HUES6 (cell line): Measurements from ENCODE around the gene ABCA10.

Experiments
- H3K27ac ChIP-seq: 2 replicates; pipeline ENCODE4 v1.7.0; 2013; ENCODE audit warnings: low read depth, mild to moderate bottlenecking, low read length, inconsistent platforms
- H3K27me3 ChIP-seq: 2 replicates; pipeline ENCODE4 v1.6.1; 2013; ENCODE audit warnings: low read length; ENCODE audit not compliant: control insufficient read depth, insufficient read depth
- H3K36me3 ChIP-seq: 2 replicates; pipeline ENCODE4 v1.6.1; 2013; ENCODE audit warnings: low read length; ENCODE audit not compliant: control insufficient read depth, insufficient read depth
- H3K4me1 ChIP-seq: 2 replicates; pipeline ENCODE4 v1.6.1; 2013; ENCODE audit warnings: low read length; ENCODE audit not compliant: control insufficient read depth, insufficient read depth
- H3K4me3 ChIP-seq: 2 replicates; pipeline ENCODE4 v1.5.1; 2013; ENCODE audit warnings: low read depth, low read length
- H3K9ac ChIP-seq: one replicate; pipeline ENCODE4 v1.6.1; 2013; ENCODE audit warnings: mild to moderate bottlenecking, low read length
- H3K9me3 ChIP-seq: 2 replicates; pipeline ENCODE4 v1.6.1; 2013; ENCODE audit warnings: low read depth, low read length; ENCODE audit not compliant: control insufficient read depth, insufficient read depth

Gene ABCA10

DNA sequence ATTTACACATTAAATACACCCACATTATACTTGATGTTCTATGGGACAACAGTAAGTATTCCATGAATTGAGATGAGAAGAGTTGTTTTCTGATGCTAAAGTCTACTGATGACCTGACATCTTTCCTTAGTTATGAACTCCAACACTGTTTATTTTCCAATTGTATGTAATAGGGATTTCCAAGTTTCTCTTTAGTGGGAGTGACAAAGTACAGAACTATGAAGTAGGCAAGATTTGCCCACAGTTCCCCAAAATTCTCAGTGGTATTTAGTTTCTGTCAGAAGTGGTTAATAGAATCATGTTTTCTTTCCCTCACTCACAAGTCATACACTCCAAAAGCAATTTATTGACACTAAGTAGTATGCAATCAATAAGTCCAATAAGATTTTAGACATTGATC, 64.4 kb downstream of the ABCA10 start:
- Histone ChIP-seq H3K27me3 (no peaks in the 10 kb centered on the region), H3K27ac (no peak overlapping the region), H3K9me3 (no peaks in the 10 kb centered on the region), H3K36me3 (no peaks in the 10 kb centered on the region), H3K9ac (no peak overlapping the region), H3K4me1 (no peaks in the 10 kb centered on the region), H3K4me3 (no peak overlapping the region)

- Histone ChIP-seq H3K4me1 (no peaks in the 10 kb centered on the region), H3K27me3 (no peaks in the 10 kb centered on the region), H3K36me3 (no peaks in the 10 kb centered on the region), H3K9ac (no peak overlapping the region), H3K4me3 (no peak overlapping the region), H3K9me3 (no peaks in the 10 kb centered on the region), H3K27ac (no peak overlapping the region)
Measured at GRCh38 chr17:69159418-69159817, 69.2 kb downstream of the ABCA10 start.

- H3K27me3 ChIP-seq = no peaks in the 10 kb centered on the region
- H3K4me3 ChIP-seq = no peak overlapping the region
- no peak overlapping the region for H3K9ac ChIP-seq
- no peaks in the 10 kb centered on the region for H3K9me3 ChIP-seq
- no peaks in the 10 kb centered on the region for H3K4me1 ChIP-seq
- H3K36me3 ChIP-seq = no peaks in the 10 kb centered on the region
- H3K27ac ChIP-seq = no peak overlapping the region
Measured at GRCh38 chr17:69154267-69154666, 74.4 kb downstream of the ABCA10 start.

GRCh38 chr17:69150333-69150732, 78.3 kb downstream of the ABCA10 start:
- Histone ChIP-seq H3K27ac (no peak overlapping the region), H3K4me1 (no peaks in the 10 kb centered on the region), H3K4me3 (no peak overlapping the region), H3K36me3 (no peaks in the 10 kb centered on the region), H3K9me3 (no peaks in the 10 kb centered on the region), H3K27me3 (no peaks in the 10 kb centered on the region), H3K9ac (no peak overlapping the region)

- Histone ChIP-seq H3K4me3 (no peak overlapping the region), H3K4me1 (no peaks in the 10 kb centered on the region), H3K9ac (no peak overlapping the region), H3K9me3 (no peaks in the 10 kb centered on the region), H3K27me3 (no peaks in the 10 kb centered on the region), H3K27ac (no peak overlapping the region), H3K36me3 (no peaks in the 10 kb centered on the region)
Measured at GRCh38 chr17:69147460-69147859, 81.2 kb downstream of the ABCA10 start.

GRCh38 chr17:69144331-69145255, 84.0 kb downstream of the ABCA10 start:
- H3K4me3 ChIP-seq = no peak overlapping the region
- no peak overlapping the region for H3K9ac ChIP-seq
- no peaks in the 10 kb centered on the region for H3K36me3 ChIP-seq
- no peaks in the 10 kb centered on the region for H3K4me1 ChIP-seq
- no peaks in the 10 kb centered on the region for H3K9me3 ChIP-seq
- H3K27ac ChIP-seq = no peak overlapping the region
- no peaks in the 10 kb centered on the region for H3K27me3 ChIP-seq

GRCh38 chr17:69143683-69144231, 84.9 kb downstream of the ABCA10 start:
- no peaks in the 10 kb centered on the region for H3K9me3 ChIP-seq
- no peaks in the 10 kb centered on the region for H3K27me3 ChIP-seq
- no peak overlapping the region for H3K4me3 ChIP-seq
- no peak overlapping the region for H3K9ac ChIP-seq
- no peaks in the 10 kb centered on the region for H3K36me3 ChIP-seq
- H3K27ac ChIP-seq = no peak overlapping the region
- H3K4me1 ChIP-seq = no peaks in the 10 kb centered on the region

DNA sequence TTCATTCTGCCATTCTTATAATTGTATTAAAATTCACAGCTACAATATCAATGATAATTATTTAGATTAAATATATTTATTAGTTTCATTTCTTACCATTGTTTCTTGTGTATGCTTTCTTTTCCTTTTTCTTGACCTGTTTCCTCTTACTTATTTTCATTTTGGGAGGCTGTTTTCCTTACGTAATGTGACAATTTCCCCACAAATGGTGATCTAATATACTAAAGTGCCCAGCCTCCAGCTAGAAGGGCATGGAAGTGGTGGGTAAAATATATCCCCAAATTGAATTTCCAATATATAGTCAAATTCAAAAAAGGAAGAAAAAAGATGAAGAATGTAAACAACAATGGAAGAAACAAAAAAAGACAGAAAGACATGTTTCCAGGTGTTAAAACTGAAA, 85.5 kb downstream of the ABCA10 start:
- Histone ChIP-seq H3K4me3 (no peak overlapping the region), H3K36me3 (no peaks in the 10 kb centered on the region), H3K9me3 (no peaks in the 10 kb centered on the region)

DNA sequence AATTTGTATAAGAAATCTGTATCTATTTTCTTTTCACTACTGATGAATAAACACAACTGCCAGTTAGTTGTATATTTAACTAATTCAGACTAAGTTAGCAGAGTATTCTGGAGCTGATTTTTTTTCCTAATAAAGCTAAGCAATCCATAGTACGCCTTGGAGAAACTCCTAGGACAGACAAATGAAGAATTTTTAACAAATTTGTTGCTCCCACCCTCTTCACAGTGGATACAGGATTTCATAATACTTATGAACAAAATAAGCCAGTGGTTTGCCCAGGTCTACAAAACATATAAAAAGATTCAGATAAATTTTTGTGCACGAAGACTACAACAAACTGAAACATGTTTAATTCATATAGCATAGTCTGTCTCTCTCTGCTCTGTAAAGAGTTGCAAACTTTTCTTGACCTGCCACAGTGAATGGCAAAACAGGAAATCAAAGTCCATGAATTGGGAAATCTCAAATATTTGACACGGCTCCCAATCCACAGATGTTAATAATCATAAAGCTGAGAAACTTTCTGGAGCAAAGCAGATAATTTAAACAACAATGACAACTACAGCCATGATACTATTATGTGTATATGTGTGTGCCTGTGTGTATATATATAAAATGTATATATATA, 86.3 kb downstream of the ABCA10 start:
- no peaks in the 10 kb centered on the region for H3K9me3 ChIP-seq
- no peak overlapping the region for H3K4me3 ChIP-seq
- no peak overlapping the region for H3K9ac ChIP-seq
- no peaks in the 10 kb centered on the region for H3K36me3 ChIP-seq
- no peaks in the 10 kb centered on the region for H3K27me3 ChIP-seq
- no peaks in the 10 kb centered on the region for H3K4me1 ChIP-seq
- no peak overlapping the region for H3K27ac ChIP-seq

More for the DNA sequence above, 85.5 kb downstream of the ABCA10 start:
- no peaks in the 10 kb centered on the region for H3K4me1 ChIP-seq
- no peaks in the 10 kb centered on the region for H3K27me3 ChIP-seq
- H3K9ac ChIP-seq = no peak overlapping the region
- H3K27ac ChIP-seq = no peak overlapping the region

DNA sequence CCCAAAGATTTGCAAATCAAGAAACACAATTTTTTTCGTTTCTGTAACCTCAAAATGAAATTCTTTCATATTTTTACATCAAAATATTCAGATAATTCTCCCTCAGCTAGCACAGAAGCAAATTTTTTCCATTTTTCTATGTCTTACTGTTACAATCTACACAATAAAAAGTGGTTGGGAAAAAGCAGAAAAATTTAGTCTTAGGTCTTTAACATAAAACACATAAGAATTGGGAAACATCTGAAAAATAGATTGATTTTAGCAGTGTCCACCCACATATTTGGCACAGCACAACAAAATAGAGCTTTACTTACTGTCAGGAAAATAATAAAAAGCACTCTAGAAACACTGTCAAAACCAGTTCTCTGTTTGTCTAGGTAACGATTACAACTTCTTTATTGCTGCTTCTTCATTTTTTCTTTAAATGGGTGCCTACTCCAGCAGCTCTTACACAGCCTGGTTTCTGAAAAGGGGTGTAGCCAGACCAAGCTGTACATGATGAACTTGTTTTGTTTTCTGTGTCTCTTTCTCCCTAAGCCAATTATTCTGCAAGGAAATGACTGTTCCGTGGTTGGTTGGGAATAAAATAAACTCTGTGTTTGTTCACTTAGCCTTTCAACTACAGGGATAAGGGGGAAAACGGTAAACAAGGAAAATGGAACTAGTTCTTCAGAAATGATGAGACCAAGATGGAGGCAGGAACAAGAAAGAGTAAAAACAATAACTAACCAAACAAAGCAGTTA, 87.0 kb downstream of the ABCA10 start, which contains the start of gene ABCA6:
ABCA6 (minus strand) TSS at position 465 of the 744 bp plus-strand sequence. CDS start 1,192 bp downstream, outside the sequence.
- H3K9ac ChIP-seq = no peak within 1 kb of the TSS
- H3K4me1 ChIP-seq = no peaks in the 10 kb centered on the region
- H3K4me3 ChIP-seq = no peak within 1 kb of the TSS
- no peaks in the 10 kb centered on the region for H3K27me3 ChIP-seq
- no peaks in the 10 kb centered on the region for H3K9me3 ChIP-seq
- H3K36me3 ChIP-seq = no peaks in the 10 kb centered on the region
- H3K27ac ChIP-seq = no peak within 1 kb of the TSS
